NK-92 (cell line): ENCODE results near the gene FAM186B.

Source experiments
- DNase-seq: peaks from one replicate; lab custom pipeline; 2025; ENCODE audit not compliant: unreplicated experiment; lab: John Stamatoyannopoulos, UW

The FAM186B gene

DNA sequence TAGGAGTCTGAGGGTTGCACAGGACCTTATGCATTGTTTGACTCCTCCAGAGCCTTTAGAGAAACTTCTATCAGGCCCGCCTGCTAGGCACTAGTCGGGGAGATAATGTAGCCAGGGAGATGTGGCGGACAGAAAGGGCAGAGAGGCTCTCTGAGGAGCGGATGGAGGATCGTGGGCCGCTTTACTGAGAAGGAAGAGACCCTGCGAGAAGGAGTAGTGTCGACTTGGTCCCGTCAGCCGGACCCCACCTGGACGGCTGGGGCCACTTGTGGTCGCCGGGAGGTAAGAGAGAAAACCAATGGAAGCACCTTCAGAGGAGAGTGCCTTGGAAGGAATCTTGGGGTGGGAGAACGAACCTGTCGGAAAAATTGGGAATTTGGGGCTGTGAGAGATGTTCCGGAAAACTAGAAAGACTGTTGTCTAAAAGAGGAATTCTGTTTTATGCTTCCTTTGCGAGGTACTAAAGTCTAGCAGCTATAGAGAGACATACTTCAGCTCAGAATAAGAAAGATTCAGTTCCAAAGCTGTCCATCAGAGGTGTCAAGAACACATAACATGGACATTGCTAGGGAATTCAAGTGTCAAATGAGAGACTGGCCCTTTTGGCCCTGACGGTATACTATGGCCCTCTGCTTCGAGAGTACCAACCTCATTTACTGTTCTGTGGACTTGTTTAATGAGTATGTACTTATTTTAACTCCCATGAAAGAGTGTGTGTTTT is 36.8 kb downstream of the FAM186B start:
- no peak for DNase-seq

GRCh38 chr12:49567611-49568441 is 37.6 kb downstream of the FAM186B start, which contains the start of gene MCRS1:
Gene MCRS1, minus strand, starts transcription at chr12:49568142. Its CDS starts 1,411 bp downstream, at chr12:49566731.
- peak; percentile 41 for DNase-seq

DNA sequence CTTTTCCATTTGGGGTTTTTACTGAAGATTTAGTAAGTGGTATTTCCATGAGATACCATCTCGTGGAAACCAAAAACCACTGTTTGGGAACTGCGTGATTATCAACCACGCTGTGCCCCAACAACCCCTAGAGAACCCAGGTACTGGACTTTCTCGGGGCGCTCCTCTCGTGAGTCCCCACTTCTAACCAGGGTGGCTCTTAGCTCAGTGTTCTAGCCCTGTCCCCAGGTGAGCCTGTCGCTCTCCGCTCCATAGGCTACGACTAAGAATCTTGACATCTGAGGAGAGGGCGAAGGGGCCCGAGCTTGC is 38.2 kb downstream of the FAM186B start:
- DNase-seq, result no peak

DNA sequence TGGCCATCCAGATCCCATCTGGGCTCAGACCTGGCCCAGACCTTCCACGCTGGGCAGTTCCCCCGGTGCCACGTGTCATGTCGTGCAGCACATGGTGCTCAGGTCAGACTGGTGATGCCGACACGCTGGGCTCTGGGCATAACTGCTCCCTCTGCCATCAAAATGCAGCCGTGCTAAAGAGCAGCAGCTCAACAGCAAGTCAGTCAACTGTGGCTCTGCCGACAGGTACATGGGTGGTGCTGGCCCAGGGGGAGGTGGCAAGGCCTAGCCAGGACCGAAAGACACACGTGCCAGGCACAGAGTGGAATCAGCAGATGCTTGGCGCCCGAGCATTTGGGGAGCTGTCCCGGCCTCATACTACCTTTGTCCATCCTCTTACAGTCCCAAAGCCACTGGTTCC is 39.1 kb downstream of the FAM186B start:
- DNase-seq, result no peak

DNA sequence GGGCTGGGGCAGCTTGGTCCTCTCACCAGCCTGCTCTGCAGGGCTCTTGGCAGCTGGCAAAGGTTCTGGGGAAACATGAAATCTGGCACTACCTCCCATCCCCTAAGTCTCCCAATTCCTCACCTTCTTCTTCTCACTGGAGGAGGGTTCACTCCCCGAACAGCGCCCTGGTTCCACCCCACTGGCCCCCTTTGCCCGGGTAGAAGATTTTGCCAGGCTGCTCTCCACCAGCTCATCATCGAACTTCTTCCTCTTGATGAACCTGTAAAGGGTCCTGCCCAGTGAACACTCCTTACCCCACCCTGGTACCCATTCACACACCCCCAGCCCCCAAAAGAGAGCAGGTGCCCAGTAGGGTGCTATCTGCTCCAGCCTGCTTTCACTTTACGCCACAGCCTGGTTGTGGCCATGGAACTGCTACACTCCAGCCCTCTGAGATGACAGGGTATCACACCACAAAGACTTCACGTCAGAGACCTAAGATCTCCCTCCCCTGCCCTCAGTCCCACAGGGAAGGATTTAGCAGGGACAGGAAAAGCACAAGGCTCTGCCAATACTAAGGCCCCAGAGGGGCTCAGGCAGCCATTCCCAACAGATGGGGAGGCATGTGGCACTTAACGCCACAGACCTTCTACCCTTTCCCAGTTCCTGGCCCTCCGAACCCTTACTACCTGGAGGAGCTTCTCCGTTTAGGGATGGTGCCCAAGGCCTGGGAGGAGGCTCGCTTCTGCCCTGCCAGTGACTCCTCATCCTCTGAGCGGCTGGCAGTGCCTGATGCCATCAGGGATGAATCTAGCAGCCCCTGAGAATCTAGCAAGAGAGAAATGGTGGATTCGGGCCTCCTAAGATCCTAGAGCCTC is 39.8 kb downstream of the FAM186B start:
- no peak for DNase-seq

- no peak for DNase-seq
These were observed 40.6 kb downstream of the FAM186B start for GRCh38 chr12:49564686-49565405.

DNA sequence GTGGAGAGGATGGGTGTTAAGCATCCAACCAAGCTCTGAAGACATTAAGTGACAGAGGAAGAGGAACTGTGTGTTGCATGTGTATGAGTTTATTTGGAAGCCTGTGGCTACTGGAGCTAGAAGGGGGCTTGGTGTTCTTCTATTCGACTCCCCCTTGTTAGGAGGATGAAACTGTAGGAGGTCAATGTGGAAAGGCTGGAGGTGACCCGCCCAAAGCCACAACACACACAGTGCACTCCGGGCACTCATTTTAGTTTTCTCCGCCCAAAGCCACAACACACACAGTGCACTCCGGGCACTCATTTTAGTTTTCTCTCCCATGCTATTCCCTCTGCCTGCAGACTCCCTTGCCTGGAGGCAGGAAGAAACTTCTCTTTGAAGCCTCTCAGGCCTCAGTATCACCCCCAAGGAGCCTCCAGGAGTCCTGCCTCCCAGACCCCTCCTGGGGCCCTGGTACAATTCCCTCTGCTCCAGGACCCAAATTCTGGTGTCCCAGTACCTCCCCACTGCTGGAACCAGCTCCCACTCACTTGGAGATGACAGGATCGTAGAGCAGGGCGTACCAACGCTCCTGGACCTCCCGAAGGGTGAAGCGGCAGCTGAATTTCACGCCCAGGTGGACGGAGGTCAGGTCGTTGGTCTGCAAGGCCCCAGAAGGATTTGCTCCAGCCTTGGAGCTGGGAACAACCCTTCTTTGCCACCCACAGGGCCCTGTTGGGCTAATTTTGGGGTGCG is 41.3 kb downstream of the FAM186B start:
- DNase-seq, result no peak

- DNase-seq, result no peak
These were observed 42.6 kb downstream of the FAM186B start for GRCh38 chr12:49562831-49563230.

GRCh38 chr12:49562233-49562632 is 43.2 kb downstream of the FAM186B start:
- no peak for DNase-seq

DNA sequence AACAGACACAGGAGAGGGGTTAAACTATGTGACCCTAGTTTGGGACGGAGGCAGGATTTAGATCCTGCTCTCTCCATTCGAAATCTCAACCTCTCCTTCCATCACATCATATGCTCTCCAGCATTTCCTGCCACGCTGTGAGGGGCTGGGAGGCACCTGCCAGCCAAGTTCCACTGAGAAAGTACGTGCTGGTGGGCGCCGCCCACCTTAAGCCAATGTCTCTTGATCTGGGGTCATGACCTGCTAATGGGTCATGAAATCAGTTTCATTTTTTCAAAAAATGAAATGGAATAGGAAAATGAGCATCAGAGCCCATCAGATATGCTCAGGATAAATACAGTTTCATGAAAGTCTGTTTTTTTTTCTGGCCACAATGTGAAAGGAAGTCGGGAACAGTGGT is 44.7 kb downstream of the FAM186B start:
- no peak for DNase-seq

- DNase-seq, result no peak
These were observed 46.3 kb downstream of the FAM186B start for GRCh38 chr12:49559011-49559675.

DNA sequence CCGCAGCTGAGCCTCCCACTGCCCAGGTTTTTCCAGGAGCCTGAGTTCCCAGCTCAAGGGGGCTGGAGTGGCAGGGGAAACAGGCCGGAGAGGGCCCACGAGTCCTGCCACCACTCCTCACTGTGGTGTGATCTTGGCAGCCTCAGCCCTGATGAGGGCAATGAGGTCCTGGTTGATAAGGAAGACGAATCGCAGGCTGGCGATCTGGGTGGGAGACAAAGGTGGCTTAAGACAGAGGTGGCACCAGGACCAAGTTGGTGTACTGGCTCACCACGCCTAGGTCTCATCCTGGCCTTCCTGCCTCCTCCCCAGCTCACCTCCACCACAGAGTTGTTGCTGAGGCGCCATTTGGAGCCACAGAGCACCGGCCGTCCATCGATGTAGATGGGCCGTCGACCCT is 46.9 kb downstream of the FAM186B start:
- no peak for DNase-seq

- DNase-seq, result no peak
These were observed 47.6 kb downstream of the FAM186B start for GRCh38 chr12:49557917-49558215.

GRCh38 chr12:49557187-49557916 is 48.1 kb downstream of the FAM186B start:
- DNase-seq, result no peak

DNA sequence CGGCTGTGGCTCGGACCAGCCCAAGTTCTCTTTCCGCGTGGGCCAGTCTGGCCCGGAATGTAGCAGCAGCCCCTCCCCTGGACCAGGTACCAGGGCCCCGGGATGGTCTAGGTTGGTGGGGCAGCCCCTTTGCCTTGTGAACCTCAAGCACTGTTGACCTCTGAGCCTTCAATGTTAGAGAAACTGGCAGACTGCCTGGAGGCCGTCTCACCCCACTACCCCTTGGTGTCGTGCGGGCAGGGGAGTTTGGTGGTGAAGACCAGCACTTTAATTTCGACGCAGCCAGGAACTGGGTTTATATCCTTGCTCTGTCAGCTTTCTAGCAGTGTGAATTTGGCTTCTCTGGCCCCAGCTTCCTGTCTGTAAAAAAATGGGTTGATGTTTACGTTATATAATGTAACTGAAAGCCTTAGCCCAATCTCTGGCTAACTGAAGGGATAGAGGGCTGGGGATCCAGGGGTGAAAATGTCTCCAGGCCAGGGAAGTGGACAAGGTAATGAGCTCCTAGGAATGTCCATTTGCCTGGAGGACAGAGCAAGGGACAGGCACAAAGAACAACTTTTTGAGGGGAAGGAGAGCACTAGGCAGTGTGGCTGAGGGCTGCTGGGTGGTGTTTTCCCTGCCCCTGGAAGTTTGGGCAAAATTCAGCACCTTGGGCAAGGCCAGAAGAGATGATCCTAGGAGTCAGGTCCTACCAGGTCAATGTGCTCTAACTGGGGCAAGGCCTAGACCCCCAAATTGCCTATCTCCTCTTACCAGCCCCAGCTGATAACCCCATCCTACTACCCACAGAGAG is 48.9 kb downstream of the FAM186B start:
- no peak for DNase-seq

DNA sequence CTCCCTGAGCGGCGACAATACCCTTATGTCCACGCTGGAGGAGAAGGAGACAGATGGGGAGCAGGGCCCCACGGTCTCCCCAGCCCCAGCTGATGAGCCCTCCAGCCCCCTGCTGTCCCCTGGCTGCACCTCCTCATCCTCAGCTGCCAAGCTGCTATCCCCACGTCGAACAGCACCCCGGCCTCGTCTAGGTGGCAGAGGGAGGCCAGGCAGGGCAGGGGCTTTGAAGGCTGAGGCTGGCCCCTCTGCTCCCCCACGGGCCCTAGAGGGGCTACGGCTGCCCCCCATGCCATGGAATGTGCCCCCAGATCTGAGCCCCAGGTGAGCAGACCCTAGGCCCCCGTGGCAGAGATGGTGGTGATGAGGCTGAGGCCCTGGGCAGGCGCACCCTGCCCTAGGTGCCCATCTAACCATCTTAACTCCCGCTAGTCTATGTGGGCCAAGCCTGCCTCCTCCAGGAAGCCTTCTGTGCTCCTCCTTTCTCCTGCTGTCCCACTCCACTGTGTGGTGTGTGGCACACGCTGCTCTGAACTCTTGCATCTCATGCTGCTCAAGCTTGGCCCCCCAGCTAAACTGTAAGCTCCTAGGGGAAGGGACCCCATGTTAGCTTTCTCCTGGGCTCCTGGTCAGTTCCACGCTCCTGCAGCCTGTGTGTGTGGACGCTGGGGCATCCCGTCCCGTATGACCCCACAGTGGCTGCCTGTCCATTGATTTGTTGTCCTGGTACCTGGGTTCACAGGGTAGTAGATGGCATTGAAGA is 49.6 kb downstream of the FAM186B start:
- no peak for DNase-seq

GRCh38 chr12:49554266-49554665 is 51.2 kb downstream of the FAM186B start:
- no peak for DNase-seq
